HG03039 (cell line): Measurements from ENCODE around the gene MAD2L1.
"Not testable (repeated sequence)": the region's sequence is repeated elsewhere in the genome, so short reads cannot be mapped to it uniquely, and the experiment has no call there.

ENCODE experiments used
- ATAC-seq: cut with Tn5 transposase; IDR thresholded peaks from one replicate; pipeline ENCODE4 v1.9.1; 2021; ENCODE audit warnings: mild to moderate bottlenecking, moderate library complexity; ENCODE audit not compliant: unreplicated experiment

MAD2L1 gene

GRCh38 chr4:120066517-120067340, at the start of gene MAD2L1:
Gene MAD2L1 (minus strand): TSS chr4:120066848. CDS start chr4:120066734, 114 bp downstream.
- peak; percentile 90 for ATAC-seq

DNA sequence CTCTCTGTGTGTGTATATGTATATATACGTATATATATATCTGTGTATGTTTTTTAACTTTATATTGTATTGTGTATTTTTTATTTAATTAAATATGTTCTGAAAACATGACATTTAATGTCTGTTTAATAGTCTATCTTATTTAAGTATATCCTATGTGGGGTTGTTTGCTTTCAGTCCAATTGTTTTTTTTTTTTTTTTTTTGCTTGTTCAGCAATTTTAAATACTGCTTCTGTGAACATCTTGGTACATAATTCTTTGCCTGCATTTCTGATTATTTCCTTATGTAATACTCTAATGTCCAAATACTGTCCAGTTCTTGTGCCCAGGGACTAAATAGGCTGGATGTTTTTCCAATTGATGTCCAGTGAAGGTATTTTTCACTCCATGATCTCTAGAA, 45.1 kb upstream of the MAD2L1 start:
- ATAC-seq, result no peak

GRCh38 chr4:120109406-120109805, 42.8 kb upstream of the MAD2L1 start:
- no peak for ATAC-seq

GRCh38 chr4:120105472-120105871, 38.8 kb upstream of the MAD2L1 start:
- ATAC-seq, result peak; percentile 62

DNA sequence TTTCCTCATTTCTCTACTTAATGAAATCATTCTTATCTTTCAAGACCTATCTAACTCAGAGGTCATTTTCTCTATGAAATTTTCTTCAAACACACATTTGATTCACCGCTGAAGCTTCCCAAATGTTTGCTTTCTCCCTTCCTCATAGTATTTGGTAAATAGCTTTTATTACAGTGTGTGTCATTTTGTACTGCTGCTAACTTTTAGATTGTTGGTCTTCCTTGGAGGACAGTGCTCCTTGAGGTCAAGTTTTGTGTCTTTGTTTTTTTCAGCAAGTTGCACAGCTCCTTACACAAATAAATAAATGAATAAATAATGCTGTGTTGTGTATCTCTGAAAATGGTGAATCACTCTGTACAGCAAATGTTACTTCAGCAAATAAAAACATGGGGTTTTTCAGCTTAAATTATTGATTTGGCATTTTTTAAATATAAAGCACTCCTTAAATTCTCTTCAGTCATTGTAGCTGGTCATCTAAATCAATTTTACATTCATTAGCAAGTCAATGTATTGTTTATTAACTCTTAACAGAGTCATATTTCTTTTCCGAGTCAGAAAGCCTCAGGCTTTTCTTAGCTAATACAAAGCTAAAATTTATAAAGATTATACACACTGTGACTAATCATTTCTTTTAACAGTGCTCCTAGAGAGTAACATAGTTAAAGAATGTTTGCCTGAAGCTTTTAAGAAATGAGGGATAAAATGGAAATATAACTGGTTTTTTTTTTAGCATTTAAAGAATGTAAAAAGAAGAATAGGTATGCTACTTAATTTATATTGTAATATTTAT, 30.1 kb upstream of the MAD2L1 start:
- no peak for ATAC-seq

GRCh38 chr4:120088507-120088906, 21.9 kb upstream of the MAD2L1 start:
- ATAC-seq, result no peak

GRCh38 chr4:120088066-120088465, 21.4 kb upstream of the MAD2L1 start:
- not testable (repeated sequence) for ATAC-seq

DNA sequence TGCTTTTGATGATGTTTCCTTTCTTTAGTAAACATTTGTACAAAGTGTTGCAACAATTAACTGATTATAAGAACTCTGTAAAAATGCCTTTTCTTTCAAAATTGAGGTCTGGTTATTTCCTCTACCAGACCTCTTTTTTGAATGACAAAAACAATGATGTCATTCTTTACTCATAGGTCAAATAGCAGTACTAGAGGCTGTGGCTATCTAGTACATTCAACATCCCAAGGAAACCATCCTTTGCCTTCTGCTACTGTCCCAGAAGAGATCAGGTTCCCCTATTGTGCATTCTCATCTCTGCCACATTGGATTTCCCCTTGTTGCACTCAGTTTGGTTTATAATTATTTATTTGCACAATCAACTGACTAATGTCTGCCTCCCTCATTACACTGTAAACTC, 19.1 kb upstream of the MAD2L1 start:
- no peak for ATAC-seq

- no peak for ATAC-seq
These were observed 17.7 kb upstream of the MAD2L1 start for GRCh38 chr4:120084327-120084726.

- ATAC-seq, result no peak
These were observed 16.5 kb upstream of the MAD2L1 start for GRCh38 chr4:120083152-120083551.

GRCh38 chr4:120082251-120082650, 15.6 kb upstream of the MAD2L1 start:
- ATAC-seq, result no peak

DNA sequence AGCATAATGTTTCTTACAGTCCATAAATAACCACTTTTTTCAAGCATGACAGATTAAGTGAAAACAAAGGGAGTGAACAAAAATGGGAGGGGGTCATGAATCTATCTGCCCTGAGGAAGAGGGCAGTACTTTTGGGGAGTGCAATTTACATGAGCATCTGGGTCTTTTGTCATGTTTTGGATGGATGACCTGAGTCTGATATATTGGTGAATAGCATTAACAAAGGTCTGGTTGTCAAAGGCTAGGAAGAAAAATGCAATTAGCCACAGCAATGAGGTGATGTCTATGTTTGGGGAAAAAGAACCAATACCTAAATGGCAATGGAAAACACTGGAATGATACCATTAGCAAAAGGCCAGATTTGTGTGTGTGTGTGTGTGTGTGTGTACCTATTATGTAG, 15.1 kb upstream of the MAD2L1 start:
- ATAC-seq, result no peak

GRCh38 chr4:120080533-120080932, 13.9 kb upstream of the MAD2L1 start:
- ATAC-seq, result no peak

GRCh38 chr4:120079839-120080520, 13.3 kb upstream of the MAD2L1 start:
- ATAC-seq, result no peak

GRCh38 chr4:120078216-120078615, 11.6 kb upstream of the MAD2L1 start:
- no peak for ATAC-seq

DNA sequence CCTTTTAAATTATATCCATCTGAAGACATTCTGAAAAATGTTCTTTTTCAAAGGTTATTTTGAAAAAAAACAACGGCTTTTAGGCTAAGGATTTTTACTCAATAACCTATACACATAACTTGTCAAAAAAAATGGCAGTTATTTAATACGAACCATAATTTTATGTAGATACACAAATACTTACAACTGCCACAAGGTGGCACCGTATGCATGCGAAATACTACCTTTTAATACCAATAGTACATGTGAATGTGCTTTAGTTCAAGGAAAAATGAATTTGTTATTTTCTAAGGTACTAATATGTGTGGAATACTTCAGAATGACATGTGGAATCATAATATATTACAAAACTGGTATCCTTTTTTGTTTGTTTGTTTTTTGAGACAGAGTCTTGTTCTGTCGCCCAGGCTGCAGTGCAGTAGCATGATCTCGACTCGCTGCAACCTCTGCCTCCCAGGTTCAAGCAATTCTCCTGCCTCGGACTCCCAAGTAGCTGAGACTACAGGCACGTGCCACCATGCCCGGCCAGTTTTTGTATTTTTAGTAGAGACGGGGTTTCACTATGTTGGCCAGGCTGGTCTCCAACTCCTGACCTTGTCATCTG, 4.6 kb upstream of the MAD2L1 start:
- no peak for ATAC-seq

DNA sequence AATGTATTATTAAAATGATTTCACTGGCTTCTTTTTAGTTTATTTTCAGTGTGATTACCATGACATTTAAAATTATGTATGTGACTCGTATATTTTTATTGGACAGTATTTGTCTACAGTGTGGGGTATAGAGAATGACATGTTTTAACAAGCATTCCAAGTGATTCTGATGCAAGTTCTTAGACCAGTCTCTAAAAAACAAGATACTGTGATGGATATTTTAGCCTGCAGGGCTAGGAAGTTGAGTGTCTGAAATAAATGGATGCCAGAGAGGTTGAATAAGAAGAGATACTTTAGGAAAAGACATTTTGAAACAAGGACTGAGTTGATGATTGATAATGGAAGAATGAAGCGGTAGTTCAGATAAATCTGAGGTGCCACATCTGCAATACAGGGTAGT, 3.5 kb upstream of the MAD2L1 start:
- no peak for ATAC-seq

- ATAC-seq, result no peak
These were observed 603 bp downstream of the MAD2L1 start for GRCh38 chr4:120065974-120066516.

DNA sequence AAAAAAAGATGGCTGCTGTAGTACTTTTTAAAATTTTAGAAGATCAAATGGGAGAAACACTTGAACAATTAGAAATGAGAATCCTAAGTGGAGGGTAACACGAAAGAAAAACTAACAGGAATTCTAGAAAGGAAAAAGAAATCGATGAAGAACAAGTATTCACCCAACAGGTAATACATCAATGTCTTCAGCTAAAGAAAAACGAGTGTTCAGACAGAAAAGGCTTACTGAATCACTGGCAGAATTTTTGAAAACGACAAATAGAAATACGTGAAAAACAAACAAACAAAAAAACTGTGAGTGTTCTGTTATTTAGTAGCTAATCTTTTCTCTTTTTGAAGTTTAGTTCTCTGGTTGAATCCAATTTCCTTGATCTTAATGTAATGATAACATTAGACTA, 1.8 kb downstream of the MAD2L1 start:
- ATAC-seq, result no peak

GRCh38 chr4:120063711-120064110, 2.9 kb downstream of the MAD2L1 start:
- ATAC-seq, result not testable (repeated sequence)

DNA sequence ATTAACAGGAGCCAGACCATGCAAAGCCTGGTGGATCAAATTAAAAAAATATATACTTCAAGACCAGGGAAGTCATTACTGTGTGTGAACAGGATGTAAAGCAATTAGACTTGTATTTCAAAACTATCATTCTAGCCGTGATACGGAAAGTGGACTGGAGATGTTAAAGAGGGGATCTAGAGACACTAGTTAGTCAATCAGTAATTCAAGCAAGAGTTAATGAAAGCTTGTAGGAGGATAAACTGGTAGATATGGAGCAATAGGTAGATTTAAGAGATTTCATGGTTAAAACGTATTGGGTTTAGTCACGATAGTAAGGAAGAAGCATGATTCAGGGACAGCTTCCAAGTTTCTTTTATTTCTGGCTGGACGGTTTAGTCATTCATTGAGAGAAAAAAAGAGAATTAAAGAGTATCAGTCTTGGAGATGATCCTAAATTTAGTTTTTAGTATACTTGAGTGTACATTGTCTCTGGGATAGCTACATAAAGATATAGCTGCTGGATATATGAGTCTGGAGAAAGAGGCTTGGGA, 3.9 kb downstream of the MAD2L1 start:
- ATAC-seq, result no peak
